ENCODE data around the gene PIGP. TPM values are rescaled to one million over a fixed set of nuclear protein-coding genes. Genes with fewer than 3 reads are reported as not detected.

The PIGP gene
- total and polyA plus RNA-seq, 2 of the 8 experiments (the other 6 are each of a cell fraction or from before 2014, with no cell fraction given): 11.3 to 18.0 TPM

GRCh38 chr21:37072274-37072987 lies 440 bp downstream of the PIGP start:
- Histone ChIP-seq H4K5ac (ENCODE audit: insufficient read length, low read depth, low read length) (peak overlapping the region; percentile 86), H3K4me1 (replicated peaks in 1 of 4; ENCODE audit: control insufficient read depth in 3 of 4, insufficient read depth in 4 of 4, low read length in 3 of 4) (peaks cover 3 to 11% (median 8%) of the 10 kb centered on the region in 4 experiments), H2AFZ (ENCODE audit: low read length) (peak overlapping the region; percentile 86), H2BK12ac (ENCODE audit: low read depth, low read length) (peak overlapping the region; percentile 21; the same call in 1 of the 2 replicates), H2BK20ac (ENCODE audit: low read length) (no peak overlapping the region), H3K23ac (ENCODE audit: insufficient read length) (no peak overlapping the region), H3K4ac (replicated peaks; ENCODE audit: insufficient read length, low read depth, low read length) (peak overlapping the region; percentile 14), H2AK5ac (ENCODE audit: low read depth, low read length) (no peak overlapping the region), H3K36me3 (ENCODE audit: control insufficient read depth in 2 of 4, insufficient read depth in 4 of 4, low read length in 3 of 4) (no peaks in the 10 kb centered on the region; a peak in 1 of 8 replicates), H4K20me1 (replicated peaks in 1 of 2; ENCODE audit: control insufficient read depth in 1 of 2, insufficient read depth in 2 of 2, low read length in 2 of 2) (peaks cover 3 to 7% of the 10 kb centered on the region in 2 experiments), H3K23me2 (ENCODE audit: low read depth, low read length) (peaks cover 12% of the 10 kb centered on the region), H3K27ac (ENCODE audit: low read depth, low read length) (peak overlapping the region; percentile 82), H4K8ac (ENCODE audit: extremely low read depth, insufficient read depth, low read length) (peak overlapping the region; percentile 94), H3K79me2 (ENCODE audit: control insufficient read depth in 1 of 2, insufficient read depth in 2 of 2, low read length in 2 of 2) (peaks cover 0 to 23% of the 10 kb centered on the region in 2 experiments; a peak in 2 of 4 replicates), H2BK15ac (ENCODE audit: low read length) (0 out of 2 replicates have a peak overlapping the region, but pooled peaks have one; percentile 14), H2BK5ac (ENCODE audit: low read depth, low read length) (peak overlapping the region; percentile 52; the same call in 1 of the 2 replicates), H2BK120ac (replicated peaks; ENCODE audit: low read depth, low read length) (no peak overlapping the region), H3K56ac (replicated peaks; ENCODE audit: insufficient read length, low read depth, low read length) (peak overlapping the region; percentile 65), H4K91ac (replicated peaks; ENCODE audit: insufficient read length, low read length) (peak overlapping the region; percentile 68), H3K9me3 (ENCODE audit: insufficient read depth in 2 of 2, low read depth in 1 of 2, low read length in 1 of 2) (no peaks in the 10 kb centered on the region), H3K14ac (ENCODE audit: insufficient read length) (peak overlapping the region; percentile 29), H3K4me2 (ENCODE audit: insufficient read depth in 1 of 2, low read depth in 2 of 2, low read length in 2 of 2) (peak overlapping the region; percentile 79 to 99), H3K79me1 (ENCODE audit: low read depth, low read length) (peaks cover 5% of the 10 kb centered on the region; the same call in 1 of the 2 replicates), H3K4me3 (ENCODE audit: extremely low read depth in 1 of 4, insufficient read depth in 2 of 4, low read depth in 3 of 4, low read length in 4 of 4) (peak overlapping the region; percentile 35 to 70 (median 56)), H3K9ac (replicated peaks in 1 of 4; ENCODE audit: extremely low read depth in 1 of 4, low read depth in 3 of 4, low read length in 3 of 4) (peak overlapping the region; percentile 70 to 86 (median 73)), H3K27me3 (replicated peaks in 1 of 4; ENCODE audit: control insufficient read depth in 3 of 4, extremely low read depth in 1 of 4, insufficient read depth in 3 of 4, low read length in 3 of 4) (peaks cover 3 to 22% (median 17%) of the 10 kb centered on the region in 4 experiments; a peak in 6 of 7 replicates), H3K18ac (ENCODE audit: extremely low read depth, low read length) (peak overlapping the region; percentile 78)
- CTCF ChIA-PET (ENCODE audit: partially characterized antibody): no interaction called here
- POLR2A ChIA-PET (ENCODE audit: partially characterized antibody): interaction anchor here (0.6 to 1.3 kb wide), 9 partner anchors 18 to 362 kb away, joined by 3 to 7 read pairs (median 4); partner anchors contain the start of gene RIPPLY3
- 12% methylated on average over 11 of the region's 54 CpGs; no CpG with 5 or more reads in 1 of the 2 experiments for WGBS, 2 experiments (ENCODE audit: extremely low coverage in 1 of 2, insufficient coverage in 1 of 2, insufficient read length in 1 of 2, insufficient replicate concordance in 2 of 2, low coverage in 1 of 2, low lambda C conversion rate in 2 of 2, missing lambda C conversion rate in 1 of 2)
- FAIRE-seq (no peak), DNase-seq (ENCODE audit: low read depth in 1 of 2, low spot score in 2 of 2) (no peak)
- TF ChIP-seq RAD21 (IDR thresholded peaks at IDR 0.05 in 1 of 2, conservative IDR thresholded peaks at IDR 0.05 in 1 of 2; ENCODE audit: low read depth in 2 of 2, low read length in 2 of 2): no peak
- peak; percentile 58 for TF ChIP-seq TAF1 (IDR thresholded peaks at IDR 0.05; ENCODE audit: low read depth, low read length)
- no peak for TF ChIP-seq GABPA (IDR thresholded peaks at IDR 0.05; ENCODE audit: borderline replicate concordance, insufficient read depth, low read length)
- no peak for TF ChIP-seq EZH2 (IDR thresholded peaks at IDR 0.05; ENCODE audit: low read depth, low read length, severe bottlenecking)
- TF ChIP-seq PHF8 (conservative IDR thresholded peaks at IDR 0.05; ENCODE audit: low read depth, low read length): peak; percentile 67
- TF ChIP-seq HDAC6 (IDR thresholded peaks at IDR 0.05; ENCODE audit: low read depth, low read length): no peak
- peak in 1 of 2 experiments; percentile 78; a peak in 2 of 3 replicates for TF ChIP-seq POLR2A (IDR thresholded peaks at IDR 0.05; ENCODE audit: control extremely low read depth in 1 of 2, low read depth in 2 of 2, low read length in 2 of 2)
- TF ChIP-seq CBX8 (IDR thresholded peaks at IDR 0.05; ENCODE audit: borderline replicate concordance, low read depth, low read length): no peak
- TF ChIP-seq USF2 (IDR thresholded peaks at IDR 0.05; ENCODE audit: low read length): no peak

Data from H1 (cell line).